Osteocyte (in vitro differentiated cells): ENCODE measurements around the gene SPATA12. TPM values are rescaled to one million over a fixed set of nuclear protein-coding genes. Genes with fewer than 3 reads are reported as not detected.

Experiments used
- DNase-seq: peaks from one replicate; pipeline ENCODE4 v3.0.0; 2021; ENCODE audit warnings: mixed read lengths; ENCODE audit not compliant: unreplicated experiment; ENCODE audit errors: extremely low spot score
- H3K27ac Mint-ChIP-seq: one replicate; pipeline ENCODE4 v1.8.0; 2021; ENCODE audit warnings: mild to moderate bottlenecking, mixed read lengths; ENCODE audit not compliant: unreplicated experiment
- H3K27me3 Mint-ChIP-seq: one replicate; pipeline ENCODE4 v1.8.0; 2021; ENCODE audit warnings: mixed read lengths; ENCODE audit not compliant: unreplicated experiment
- H3K36me3 Mint-ChIP-seq: one replicate; pipeline ENCODE4 v1.8.0; 2021; ENCODE audit warnings: mixed read lengths; ENCODE audit not compliant: unreplicated experiment
- H3K4me1 Mint-ChIP-seq: one replicate; pipeline ENCODE4 v1.8.0; 2021; ENCODE audit warnings: mixed read lengths; ENCODE audit not compliant: unreplicated experiment
- H3K4me3 Mint-ChIP-seq: one replicate; pipeline ENCODE4 v1.8.0; 2021; ENCODE audit warnings: mild to moderate bottlenecking, moderate library complexity, mixed read lengths; ENCODE audit not compliant: unreplicated experiment
- H3K9me3 Mint-ChIP-seq: one replicate; pipeline ENCODE4 v1.8.0; 2021; ENCODE audit warnings: mixed read lengths; ENCODE audit not compliant: unreplicated experiment
- CTCF ChIP-seq: fragments of 200-600 bp; sonication (generic); IDR thresholded peaks from 2 replicates; pipeline ENCODE4 v1.5.0; 2021; ENCODE audit warnings: antibody characterized with exemption, mild to moderate bottlenecking, moderate library complexity
- total RNA-seq: library from RNA; stranded (reverse); gene quantifications from 2 replicates; pipeline ENCODE4 v1.2.1, GENCODE V29; 2021

Gene SPATA12
- total RNA-seq, 1 donor from 2014 or later = not detected

GRCh38 chr3:57105585-57105984 lies 45.1 kb downstream of the SPATA12 start:
- no peak overlapping the region for H3K4me3 Mint-ChIP-seq
- no peaks in the 10 kb centered on the region for H3K36me3 Mint-ChIP-seq
- H3K4me1 Mint-ChIP-seq = no peaks in the 10 kb centered on the region
- no peak overlapping the region for H3K27ac Mint-ChIP-seq
- no peaks in the 10 kb centered on the region for H3K9me3 Mint-ChIP-seq
- peaks cover 6% of the 10 kb centered on the region for H3K27me3 Mint-ChIP-seq
- DNase-seq = no peak
- no peak for TF ChIP-seq CTCF

GRCh38 chr3:57108684-57109083 lies 48.2 kb downstream of the SPATA12 start:
- DNase-seq = no peak
- Mint-ChIP-seq H3K4me3 (no peak overlapping the region), H3K4me1 (peaks cover 3% of the 10 kb centered on the region), H3K36me3 (no peaks in the 10 kb centered on the region), H3K27me3 (peaks cover 12% of the 10 kb centered on the region), H3K27ac (no peak overlapping the region), H3K9me3 (no peaks in the 10 kb centered on the region)
- no peak for TF ChIP-seq CTCF

GRCh38 chr3:57109437-57110199 lies 49.2 kb downstream of the SPATA12 start:
- Mint-ChIP-seq H3K4me1 (peaks cover 3% of the 10 kb centered on the region), H3K36me3 (no peaks in the 10 kb centered on the region), H3K27me3 (peaks cover 12% of the 10 kb centered on the region), H3K27ac (no peak overlapping the region), H3K9me3 (no peaks in the 10 kb centered on the region), H3K4me3 (no peak overlapping the region)
- no peak for DNase-seq
- TF ChIP-seq CTCF = no peak

GRCh38 chr3:57110214-57110613 lies 49.8 kb downstream of the SPATA12 start:
- Mint-ChIP-seq H3K9me3 (no peaks in the 10 kb centered on the region), H3K36me3 (no peaks in the 10 kb centered on the region), H3K27me3 (peaks cover 12% of the 10 kb centered on the region), H3K4me1 (peaks cover 3% of the 10 kb centered on the region), H3K27ac (no peak overlapping the region), H3K4me3 (no peak overlapping the region)
- no peak for TF ChIP-seq CTCF
- DNase-seq = no peak

- peaks cover 12% of the 10 kb centered on the region for H3K27me3 Mint-ChIP-seq
- H3K4me1 Mint-ChIP-seq = peaks cover 3% of the 10 kb centered on the region
- H3K36me3 Mint-ChIP-seq = no peaks in the 10 kb centered on the region
- TF ChIP-seq CTCF = no peak
- H3K27ac Mint-ChIP-seq = no peak overlapping the region
- no peak for DNase-seq
- no peaks in the 10 kb centered on the region for H3K9me3 Mint-ChIP-seq
- H3K4me3 Mint-ChIP-seq = no peak overlapping the region
Measured at GRCh38 chr3:57110798-57111197, 50.3 kb downstream of the SPATA12 start.
